HepG2 (cell line): Measurements from ENCODE around the gene ZDHHC24. TPM values are rescaled to one million over a fixed set of nuclear protein-coding genes. Genes with fewer than 3 reads are reported as not detected.

Source experiments
- ATAC-seq: fragments of 200-7000 bp; cut with Tn5 transposase; 3 replicates; pipeline ENCODE4 v1.9.1; 2020; ENCODE audit warnings: mild to moderate bottlenecking, moderate library complexity
- BruUV-seq: library from RNA; stranded (reverse); fragments of 400-500 nt; replicated peaks from 2 replicates; lab custom pipeline; 2021; lab: Mats Ljungman, UMichigan
- CTCF ChIA-PET: fragments of 300-600 bp; formaldehyde crosslinking; extraction: SDS; loops from one replicate; lab custom pipeline; 2021; ENCODE audit warnings: low total read pairs, inconsistent platforms, low intra/inter-chr PET ratio; lab: Yijun Ruan, JAX
- POLR2A ChIA-PET: fragments of 350-600 bp; sonication (Branson Sonifier 250); formaldehyde crosslinking; loops from one replicate; lab custom pipeline; 2020; ENCODE audit warnings: antibody characterized with exemption, inconsistent platforms; lab: Yijun Ruan, JAX
- DNase-seq: peaks from one replicate; pipeline ENCODE4 v3.0.0-alpha.2; 2015; ENCODE audit warnings: low spot score
- FAIRE-seq: peaks from 3 replicates; lab custom pipeline; 2011; peaks lifted over from hg19 to GRCh38; lab: Jason Lieb, UNC
- H2AFZ ChIP-seq: one replicate; pipeline ENCODE4 v1.6.1; 2011; ENCODE audit warnings: low read length, inconsistent platforms
- H3K27ac ChIP-seq: fragments of 300-600 bp; 3 replicates; pipeline ENCODE4 v1.8.0; 2011; ENCODE audit warnings: mixed run types, mild to moderate bottlenecking, mixed read lengths, low read length, inconsistent platforms; ENCODE audit not compliant: insufficient read depth; ENCODE audit errors: extremely low read length
- H3K27me3 ChIP-seq, 2 experiments: fragments of 200-600 bp in 1 of 2; 2 replicates in 1 of 2; 3 replicates in 1 of 2; pipeline versions ENCODE4 v1.6.0 to v1.8.0; 2011; ENCODE audit warnings: low read length in 2 of 2, mild to moderate bottlenecking in 2 of 2, moderate library complexity in 2 of 2, inconsistent platforms in 1 of 2; ENCODE audit not compliant: insufficient read depth in 2 of 2, control insufficient read depth in 1 of 2
- H3K36me3 ChIP-seq, 2 experiments: fragments of 200-600 bp in 1 of 2; replicated peaks in 1 of 2; 2 replicates in 1 of 2; 3 replicates in 1 of 2; pipeline versions ENCODE4 v1.5.1 to v1.8.0; 2011; ENCODE audit warnings: low read length in 2 of 2, inconsistent platforms in 1 of 2; ENCODE audit not compliant: insufficient read depth in 2 of 2, control insufficient read depth in 1 of 2
- H3K4me1 ChIP-seq: 2 replicates; pipeline ENCODE4 v1.5.1; 2012; ENCODE audit warnings: low read length, inconsistent platforms; ENCODE audit not compliant: insufficient read depth
- H3K4me2 ChIP-seq: 2 replicates; pipeline ENCODE4 v1.6.0; 2011; ENCODE audit warnings: low read depth, low read length, inconsistent platforms
- H3K4me3 ChIP-seq, 3 experiments: fragments of 200-600 bp in 1 of 3; sonication (generic), shearing (Covaris generic) in 1 of 3; replicated peaks in 1 of 3; 2 replicates each; pipeline ENCODE4 v1.5.1; 2011 to 2016; ENCODE audit warnings: low read length in 3 of 3, inconsistent platforms in 2 of 3, low read depth in 2 of 3, mild to moderate bottlenecking in 2 of 3, control low read depth in 1 of 3, mixed read lengths in 1 of 3; ENCODE audit not compliant: insufficient read depth in 1 of 3
- H3K79me2 ChIP-seq: one replicate; pipeline ENCODE4 v1.6.1; 2011; ENCODE audit warnings: low read length, inconsistent platforms; ENCODE audit not compliant: insufficient read depth
- H3K9ac ChIP-seq: 2 replicates; pipeline ENCODE4 v1.6.0; 2011; ENCODE audit warnings: mild to moderate bottlenecking, low read depth, low read length, inconsistent platforms; ENCODE audit not compliant: insufficient read depth
- H3K9me3 ChIP-seq: 2 replicates; pipeline ENCODE4 v1.5.1; 2012; ENCODE audit warnings: mild to moderate bottlenecking, low read length
- H4K20me1 ChIP-seq: 2 replicates; pipeline ENCODE4 v1.6.0; 2011; ENCODE audit warnings: inconsistent platforms, mild to moderate bottlenecking, low read length, moderate library complexity; ENCODE audit not compliant: insufficient read depth
- AGO2 ChIP-seq: fragments of 200-400 bp; formaldehyde crosslinking; optimal IDR thresholded peaks from 2 replicates; pipeline ENCODE3; 2017; ENCODE audit warnings: mild to moderate bottlenecking, low read depth, low read length, moderate library complexity
- CTCF ChIP-seq: sonication (generic); formaldehyde crosslinking; IDR thresholded peaks from 2 replicates; pipeline ENCODE4 v1.5.0; 2020; ENCODE audit warnings: mild to moderate bottlenecking, missing genetic modification reagents, moderate library complexity
- STAG1 ChIP-seq: sonication (generic); formaldehyde crosslinking; IDR thresholded peaks from 2 replicates; pipeline ENCODE4 v1.4.0; 2020; ENCODE audit warnings: missing genetic modification reagents
- WIZ ChIP-seq: sonication (generic); formaldehyde crosslinking; IDR thresholded peaks from 2 replicates; pipeline ENCODE4 v1.5.1; 2020; ENCODE audit warnings: mild to moderate bottlenecking, missing genetic modification reagents
- ZBTB33 ChIP-seq: sonication (generic); formaldehyde crosslinking; IDR thresholded peaks from 2 replicates; pipeline ENCODE4 v1.4.0; 2020; ENCODE audit warnings: missing genetic modification reagents
- ZBTB38 ChIP-seq: sonication (generic); formaldehyde crosslinking; IDR thresholded peaks from 2 replicates; pipeline ENCODE4 v1.5.1; 2020; ENCODE audit warnings: mild to moderate bottlenecking, missing genetic modification reagents
- ZNF609 ChIP-seq: sonication (generic); formaldehyde crosslinking; IDR thresholded peaks from 2 replicates; pipeline ENCODE4 v1.4.0; 2020; ENCODE audit warnings: mild to moderate bottlenecking, missing genetic modification reagents, borderline replicate concordance
- ZSCAN12 ChIP-seq: sonication (generic); formaldehyde crosslinking; IDR thresholded peaks from 2 replicates; pipeline ENCODE4 v1.9.0; 2021; ENCODE audit warnings: mild to moderate bottlenecking, missing genetic modification reagents
- WGBS: methylation state at CpG from one replicate; pipeline ENCODE4 v1.1.6; 2017; ENCODE audit warnings: low lambda C conversion rate; 5-methylcytosine and 5-hydroxymethylcytosine counted together
- in situ Hi-C: cut with HindIII; loops from 2 replicates; pipeline ENCODE4 v1.10.0; 2017; ENCODE audit warnings: low pct_unique_long_range_greater_than_20kb; ENCODE audit not compliant: extremely low pct_ligation_motif_present
- intact Hi-C: fragments of 100-400 bp; cut with micrococcal nuclease; formaldehyde crosslinking; loops from one replicate; pipeline ENCODE4 v1.10.0; 2022; ENCODE audit not compliant: unreplicated experiment
- polyA plus RNA-seq, 8 experiments: library from polyadenylated mRNA; depleted of rRNA in 3 of 8; stranded (reverse) in 7 of 8; unstranded in 1 of 8; fragments of >200 nt; fragmentation: Illumina TruSeq in 4 of 8; extraction: Trizol in 4 of 8; gene quantifications; 2 replicates each; pipeline versions ENCODE4 v1.2.1 to v1.2.3, GENCODE V29; 2011 to 2016; ENCODE audit warnings: low read depth in 4 of 8, missing spikeins in 1 of 8, mixed read lengths in 1 of 8; ENCODE audit not compliant: insufficient read depth in 1 of 8
- total RNA-seq, 5 experiments: library from RNA; depleted of rRNA; stranded (reverse); fragments of >200 nt; fragmentation: Illumina TruSeq; extraction: Trizol; gene quantifications; 2 replicates each; pipeline ENCODE4 v1.2.3, GENCODE V29; 2016; ENCODE audit warnings: low read depth in 1 of 5

Gene ZDHHC24
- total and polyA plus RNA-seq, 2 of the 13 experiments (the other 11 are each of a cell fraction or from before 2014, with no cell fraction given) = 4.3 TPM

GRCh38 chr11:66495401-66495854, 50.4 kb downstream of the ZDHHC24 start:
- Histone ChIP-seq H4K20me1 (no peaks in the 10 kb centered on the region), H3K9ac (no peak overlapping the region), H3K27ac (no peak overlapping the region), H3K4me3 (no peak overlapping the region), H3K4me2 (no peak overlapping the region), H3K4me1 (peaks cover 8% of the 10 kb centered on the region; the same call in 1 of the 2 replicates), H3K27me3 (no peaks in the 10 kb centered on the region), H3K9me3 (no peaks in the 10 kb centered on the region), H3K36me3 (peaks cover 15 to 33% of the 10 kb centered on the region in 2 experiments; a peak in 4 of 5 replicates), H3K79me2 (no peaks in the 10 kb centered on the region), H2AFZ (no peak overlapping the region)
- no TSS peak for BruUV-seq
- FAIRE-seq = no peak
- ChIA-PET CTCF (no interaction called here), POLR2A (no interaction called here)
- in situ Hi-C loops = no loop called here
- TF ChIP-seq WIZ (CRISPR knock-in tag) = no peak
- 0 out of 2 replicates have a peak, but pooled peaks have one; percentile 6 for TF ChIP-seq ZBTB38
- no peak for DNase-seq
- 94% methylated on average over 14 of the region's 17 CpGs for WGBS
- intact Hi-C loops = no loop called here
- ATAC-seq = no peak

- DNase-seq (no peak), ATAC-seq (peak; percentile 20), FAIRE-seq (no peak)
- whole genome bisulfite sequencing = 91% methylated on average over 13 of the region's 14 CpGs
- H3K4me3 ChIP-seq = no peak overlapping the region
- in situ Hi-C loops = no loop called here
- no peak overlapping the region for H2AFZ ChIP-seq
- no peaks in the 10 kb centered on the region for H3K27me3 ChIP-seq
- intact Hi-C loops = no loop called here
- ChIA-PET CTCF (no interaction called here), POLR2A (no interaction called here)
- H3K36me3 ChIP-seq = peaks cover 15 to 33% of the 10 kb centered on the region in 2 experiments; a peak in 4 of 5 replicates
- H3K4me1 ChIP-seq = peaks cover 8% of the 10 kb centered on the region; the same call in 1 of the 2 replicates
- no peaks in the 10 kb centered on the region for H3K79me2 ChIP-seq
- no TSS peak for BruUV-seq
- no peak overlapping the region for H3K4me2 ChIP-seq
- H3K27ac ChIP-seq = no peak overlapping the region
- H4K20me1 ChIP-seq = no peaks in the 10 kb centered on the region
- TF ChIP-seq STAG1 (CRISPR knock-in tag) = peak; percentile 46
- TF ChIP-seq CTCF = peak; percentile 53
- no peak for TF ChIP-seq ZSCAN12 (CRISPR knock-in tag)
- peak; percentile 39; the same call in 1 of the 2 replicates for TF ChIP-seq ZBTB33 (CRISPR knock-in tag)
- no peak for TF ChIP-seq ZNF609
- peak; percentile 20 for TF ChIP-seq AGO2
- peak; percentile 15; the same call in 1 of the 2 replicates for TF ChIP-seq ZBTB38
- H3K9me3 ChIP-seq = no peaks in the 10 kb centered on the region
- no peak overlapping the region for H3K9ac ChIP-seq
Observed at GRCh38 chr11:66494935-66495334, 50.9 kb downstream of the ZDHHC24 start.
